NCI-H1694 (cell line): Measurements from ENCODE around the gene TRABD.

Experiments
- DNase-seq: peaks from one replicate; lab custom pipeline; 2025; lab: John Stamatoyannopoulos, UW

TRABD gene

DNA sequence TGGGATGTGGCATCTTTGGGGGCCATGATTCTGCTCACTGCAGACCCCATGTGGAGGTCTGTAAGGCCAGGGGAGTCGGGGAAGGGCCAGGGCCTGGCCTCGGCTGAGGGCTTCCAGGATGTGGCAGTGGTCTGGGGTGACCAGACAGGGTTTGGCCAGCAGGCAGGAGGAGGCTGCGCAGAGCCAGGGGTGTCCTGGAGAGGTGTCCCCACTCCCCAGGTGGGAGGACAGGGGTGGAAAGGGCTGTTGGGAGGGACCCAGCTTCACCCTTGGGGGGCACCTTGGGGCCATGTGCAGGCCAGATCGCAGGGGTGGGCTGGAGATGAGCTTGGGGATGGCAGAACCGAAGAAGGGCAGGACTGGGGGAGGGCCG lies 11.7 kb upstream of the TRABD start:
- no peak for DNase-seq

DNA sequence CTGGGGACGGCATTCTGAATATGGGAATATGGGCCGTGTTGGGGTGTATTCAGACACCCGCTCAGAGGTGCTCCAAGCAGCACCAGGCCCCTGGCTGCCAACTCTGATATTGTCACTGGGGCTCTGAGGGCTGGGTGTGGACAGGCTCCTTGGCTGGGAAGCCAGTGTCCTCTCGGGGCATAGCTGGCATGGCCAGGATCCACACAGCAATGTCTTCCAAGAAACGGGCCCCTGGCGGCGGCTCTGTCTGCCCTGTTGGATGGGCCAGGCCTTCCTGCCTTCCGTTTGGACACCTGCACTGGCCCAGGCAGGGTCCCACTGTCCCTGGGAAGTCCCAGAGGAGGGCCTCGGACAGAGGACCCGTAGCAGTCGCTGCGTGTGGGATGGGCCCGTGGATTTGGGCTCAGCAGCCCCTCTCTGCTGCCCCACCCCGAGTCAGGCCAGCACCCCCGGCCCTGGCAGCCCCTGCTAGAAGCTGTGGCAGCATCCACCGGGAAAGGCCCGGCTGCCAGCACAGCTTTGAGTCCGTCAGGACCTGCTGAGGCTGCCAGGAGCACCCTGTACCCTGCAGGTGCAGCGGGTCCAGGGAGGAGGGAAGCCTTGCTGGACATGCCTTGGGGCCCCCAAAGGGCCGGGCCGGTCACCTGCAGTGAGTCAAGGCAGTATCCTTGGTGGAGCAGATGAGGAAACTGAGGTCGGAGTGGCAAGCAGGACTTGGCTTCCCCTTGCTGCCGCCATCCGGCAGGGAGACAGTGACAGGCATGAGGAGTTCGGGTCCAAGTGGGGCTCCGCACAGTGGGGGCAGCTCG lies 11.1 kb upstream of the TRABD start:
- DNase-seq = no peak

GRCh38 chr22:50175191-50175461 lies 10.6 kb upstream of the TRABD start:
- no peak for DNase-seq

DNA sequence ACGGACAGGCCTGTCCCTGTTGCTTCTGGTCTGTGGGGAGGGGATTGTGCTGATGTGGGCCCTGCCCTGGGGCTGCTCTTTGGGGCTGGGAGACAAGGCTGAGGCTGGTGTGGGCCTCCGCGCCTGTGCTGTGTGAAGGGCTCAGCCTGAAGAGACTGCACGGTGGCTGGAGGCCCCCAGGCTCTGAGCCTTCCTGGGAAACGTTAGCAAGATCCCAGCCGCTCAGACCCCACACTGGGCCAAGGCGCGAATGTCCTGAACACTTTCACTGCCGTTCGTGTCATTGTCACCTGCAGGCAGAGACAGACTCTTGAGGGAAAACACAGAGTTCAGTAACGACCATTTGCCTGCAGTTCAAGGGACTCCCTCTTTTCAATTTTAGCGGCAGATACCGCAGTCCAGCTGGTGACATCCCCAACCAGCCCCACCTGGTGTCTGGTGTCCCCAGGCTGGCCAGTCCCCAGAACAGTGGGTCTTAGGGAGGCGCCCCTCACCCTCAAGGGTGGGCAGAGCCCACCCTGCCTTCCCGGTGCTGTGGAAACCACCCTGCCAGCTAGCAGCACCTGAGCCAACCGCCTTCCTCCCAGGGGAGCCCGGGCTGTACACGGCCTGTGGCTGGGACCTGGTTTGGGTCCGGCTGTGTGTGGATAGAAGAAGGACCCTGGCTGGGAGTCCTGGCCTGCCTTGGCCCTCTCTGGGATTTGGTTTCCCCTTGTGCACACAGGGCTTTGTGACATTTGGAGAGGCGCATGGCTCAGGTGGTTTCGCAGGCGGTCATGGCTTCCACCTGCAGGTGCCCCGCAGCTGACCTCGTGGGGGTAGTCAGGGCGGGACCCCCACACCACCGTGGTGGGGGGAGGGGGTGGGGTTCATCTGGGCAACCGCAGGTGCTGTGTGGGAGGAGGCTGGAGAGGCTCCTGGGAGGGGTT lies 9.5 kb upstream of the TRABD start:
- no peak for DNase-seq

DNA sequence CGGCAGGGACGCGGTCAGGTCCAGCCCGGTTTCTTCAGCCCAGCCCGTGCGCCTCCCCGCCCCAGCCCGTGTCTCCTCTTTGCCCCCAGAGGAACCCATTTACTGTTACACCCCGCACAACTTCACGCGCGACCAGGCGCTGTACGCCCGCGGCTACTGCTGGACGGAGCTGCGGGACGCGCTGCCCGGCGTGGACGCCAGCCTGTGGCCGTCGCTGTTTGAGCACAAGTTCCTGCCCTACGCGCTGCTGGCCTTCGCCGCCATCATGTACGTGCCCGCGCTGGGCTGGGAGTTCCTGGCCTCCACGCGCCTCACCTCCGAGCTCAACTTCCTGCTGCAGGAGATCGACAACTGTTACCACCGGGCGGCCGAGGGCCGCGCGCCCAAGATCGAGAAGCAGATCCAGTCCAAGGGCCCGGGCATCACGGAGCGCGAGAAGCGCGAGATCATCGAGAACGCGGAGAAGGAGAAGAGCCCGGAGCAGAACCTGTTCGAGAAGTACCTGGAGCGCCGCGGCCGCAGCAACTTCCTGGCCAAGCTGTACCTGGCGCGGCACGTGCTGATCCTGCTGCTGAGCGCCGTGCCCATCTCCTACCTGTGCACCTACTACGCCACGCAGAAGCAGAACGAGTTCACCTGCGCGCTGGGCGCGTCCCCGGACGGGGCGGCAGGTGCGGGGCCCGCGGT lies 8.7 kb upstream of the TRABD start:
- DNase-seq = no peak

- no peak for DNase-seq
Measured at GRCh38 chr22:50177537-50178470, 7.9 kb upstream of the TRABD start.

- DNase-seq = no peak
Measured at GRCh38 chr22:50178471-50178864, 7.2 kb upstream of the TRABD start.

DNA sequence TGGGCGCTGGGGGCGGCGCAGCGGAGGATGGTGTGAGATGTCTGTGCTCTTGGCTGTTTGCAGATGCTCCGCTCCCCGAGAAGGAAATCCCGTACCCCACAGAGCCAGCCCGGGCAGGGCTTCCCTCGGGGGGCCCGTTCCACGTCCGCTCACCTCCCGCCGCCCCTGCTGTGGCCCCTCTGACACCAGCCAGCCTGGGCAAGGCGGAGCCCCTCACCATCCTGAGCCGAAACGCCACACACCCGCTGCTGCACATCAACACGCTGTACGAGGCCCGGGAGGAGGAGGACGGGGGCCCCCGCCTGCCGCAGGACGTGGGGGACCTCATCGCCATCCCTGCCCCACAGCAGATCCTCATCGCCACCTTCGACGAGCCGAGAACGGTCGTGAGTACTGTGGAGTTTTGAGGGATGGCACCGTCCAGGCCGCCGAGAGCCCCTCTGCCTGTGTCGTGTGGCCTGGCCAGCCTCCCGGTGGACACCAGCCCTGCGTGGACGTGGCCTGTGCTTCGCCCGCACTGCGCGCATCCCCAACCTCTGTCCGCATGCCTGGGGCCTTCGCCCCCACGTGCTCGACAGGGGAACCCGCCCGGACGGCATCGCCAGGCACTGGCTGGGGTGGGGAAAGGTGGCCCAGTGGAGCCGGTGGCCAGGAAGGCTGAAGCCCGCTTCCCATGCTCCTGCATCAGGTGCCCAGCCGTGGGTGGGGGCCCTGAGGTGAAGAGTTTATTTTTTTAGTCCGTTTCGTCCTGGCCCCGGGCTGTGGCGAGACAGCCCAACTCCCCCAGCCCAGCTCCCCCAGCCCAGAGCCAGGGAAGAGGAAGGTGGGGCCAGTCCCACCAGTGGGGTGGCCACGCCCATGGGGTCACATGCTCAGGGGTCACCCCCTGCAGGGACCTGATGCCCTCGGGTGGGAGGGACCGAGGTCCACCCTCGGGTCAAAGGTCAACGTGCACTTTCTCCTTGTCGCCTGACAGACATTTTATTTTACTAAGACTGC lies 6.5 kb upstream of the TRABD start:
- no peak for DNase-seq

GRCh38 chr22:50179937-50180726 lies 5.6 kb upstream of the TRABD start:
- no peak for DNase-seq

DNA sequence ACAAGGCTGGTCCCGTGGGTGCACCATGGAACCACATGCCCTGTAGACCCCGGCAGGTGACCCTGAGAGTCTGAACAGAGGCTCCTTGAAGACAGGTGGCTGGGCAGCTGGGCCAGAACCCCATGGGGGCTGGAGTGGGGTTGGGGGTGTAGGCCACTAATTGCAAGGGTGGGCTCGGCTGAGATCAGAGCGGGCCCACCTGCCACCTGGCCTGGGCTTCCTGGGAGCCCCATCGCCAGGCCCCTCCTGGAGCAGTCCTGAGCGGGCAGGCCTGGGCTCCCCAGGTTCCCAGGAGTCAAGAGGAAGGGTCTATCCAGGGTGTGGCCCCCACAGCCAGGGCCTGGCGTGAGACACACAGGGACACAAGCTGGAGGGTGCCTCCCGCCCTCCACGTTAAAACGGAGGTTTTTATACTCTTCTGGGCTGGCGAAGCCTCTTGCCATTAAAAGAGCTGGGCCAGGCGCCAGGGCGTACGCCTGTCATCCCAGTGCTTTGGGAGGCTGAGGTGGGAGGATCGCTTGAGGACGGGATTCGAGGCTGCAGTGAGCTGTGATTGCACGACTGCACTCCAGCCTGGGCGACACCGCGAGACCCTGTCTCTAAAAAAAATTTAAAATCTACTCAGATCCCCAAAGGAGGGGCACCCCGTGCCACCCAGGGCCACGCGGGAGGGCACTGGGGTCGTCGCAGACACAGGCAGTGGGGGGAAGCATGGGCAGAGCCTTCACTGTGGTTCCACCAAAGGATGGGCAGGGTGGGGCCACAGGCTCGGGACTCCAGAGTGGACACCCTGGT lies 4.8 kb upstream of the TRABD start:
- no peak for DNase-seq

GRCh38 chr22:50182176-50183081 lies 3.3 kb upstream of the TRABD start:
- no peak for DNase-seq

DNA sequence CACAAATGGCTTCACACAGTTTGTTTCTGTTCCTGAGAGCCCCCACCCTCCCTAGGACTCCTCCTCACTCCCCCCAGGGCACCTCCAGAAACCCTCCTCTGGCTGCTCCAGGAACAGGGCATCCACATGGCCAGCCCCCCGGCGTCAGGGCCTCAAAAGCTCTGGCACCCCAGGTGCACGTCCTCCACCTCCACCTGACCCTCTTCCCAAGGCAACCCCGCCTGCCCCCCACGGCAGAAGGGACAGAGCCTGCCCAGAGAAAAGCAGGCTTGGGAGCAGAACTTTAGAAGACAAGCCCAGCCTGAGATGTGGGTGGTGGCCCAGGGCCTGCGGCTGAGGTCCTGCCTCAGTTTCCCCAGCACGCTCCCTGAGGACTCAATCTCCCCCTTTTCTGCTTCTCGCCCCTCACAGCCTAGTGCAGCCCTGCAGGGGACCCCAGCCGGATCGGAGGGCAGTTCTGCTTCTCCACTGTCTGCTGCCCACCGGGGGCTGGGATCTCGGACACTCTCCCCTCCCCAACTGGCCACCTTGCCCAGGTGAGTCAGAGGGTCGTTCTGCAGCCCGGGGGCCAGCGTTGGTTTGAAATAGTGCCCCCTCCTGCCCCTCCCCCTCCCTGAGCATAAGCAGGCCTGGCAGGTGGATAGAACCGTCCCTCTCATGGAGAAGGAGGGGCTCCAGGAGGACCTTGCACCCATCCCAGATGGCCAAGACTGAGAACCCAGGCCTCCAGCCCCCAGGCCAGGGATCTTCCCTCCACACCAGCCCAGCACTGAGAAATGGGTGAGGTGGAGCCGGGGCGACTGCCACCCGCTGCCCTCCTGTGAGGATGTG lies 2.4 kb upstream of the TRABD start:
- no peak for DNase-seq

DNA sequence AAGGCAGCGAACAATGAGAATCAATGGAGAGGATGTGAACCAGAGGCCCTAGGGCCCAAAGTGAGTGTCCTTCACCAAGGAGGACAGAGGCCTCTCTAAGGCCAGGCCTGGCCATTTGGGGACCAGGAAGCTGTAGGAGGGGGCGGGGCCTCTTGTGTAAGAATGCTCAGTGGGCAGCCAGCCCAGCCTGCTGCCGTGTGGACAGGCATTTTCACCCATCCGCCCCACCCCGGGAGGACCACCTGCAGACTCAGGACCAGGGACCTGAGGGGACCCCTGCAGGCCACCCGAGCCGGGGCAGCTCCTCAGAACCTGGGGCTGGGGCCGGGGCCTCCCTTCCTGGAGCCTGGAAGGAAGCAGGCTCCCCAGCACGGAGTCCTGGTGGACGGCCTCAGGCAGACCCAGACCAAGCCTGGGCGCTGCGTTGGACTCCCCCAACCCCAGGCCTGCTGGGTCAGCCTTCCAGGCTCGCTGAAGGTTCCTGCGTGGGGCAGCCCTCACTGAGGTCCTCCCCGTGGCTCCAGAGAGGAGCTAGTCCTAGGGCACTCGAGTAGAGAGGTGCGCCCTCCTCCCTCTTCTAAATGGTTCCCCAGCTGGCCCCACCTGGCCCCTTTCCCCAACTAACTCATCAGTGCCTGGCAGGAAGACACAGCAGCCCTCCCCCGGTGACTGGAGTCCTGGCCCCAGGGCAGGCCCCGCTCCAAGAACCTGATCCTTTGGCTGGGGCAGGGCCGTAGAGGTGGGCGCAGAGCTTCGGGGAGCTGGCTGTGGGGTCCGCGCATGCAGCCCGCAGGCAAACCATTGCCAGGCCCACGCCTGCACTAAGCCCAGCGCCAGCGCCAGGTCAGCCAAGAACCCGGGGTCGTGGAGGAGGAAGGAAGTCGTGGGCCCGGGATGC lies 1.5 kb upstream of the TRABD start:
- no peak for DNase-seq

GRCh38 chr22:50184902-50185374 lies 775 bp upstream of the TRABD start:
- no peak for DNase-seq

DNA sequence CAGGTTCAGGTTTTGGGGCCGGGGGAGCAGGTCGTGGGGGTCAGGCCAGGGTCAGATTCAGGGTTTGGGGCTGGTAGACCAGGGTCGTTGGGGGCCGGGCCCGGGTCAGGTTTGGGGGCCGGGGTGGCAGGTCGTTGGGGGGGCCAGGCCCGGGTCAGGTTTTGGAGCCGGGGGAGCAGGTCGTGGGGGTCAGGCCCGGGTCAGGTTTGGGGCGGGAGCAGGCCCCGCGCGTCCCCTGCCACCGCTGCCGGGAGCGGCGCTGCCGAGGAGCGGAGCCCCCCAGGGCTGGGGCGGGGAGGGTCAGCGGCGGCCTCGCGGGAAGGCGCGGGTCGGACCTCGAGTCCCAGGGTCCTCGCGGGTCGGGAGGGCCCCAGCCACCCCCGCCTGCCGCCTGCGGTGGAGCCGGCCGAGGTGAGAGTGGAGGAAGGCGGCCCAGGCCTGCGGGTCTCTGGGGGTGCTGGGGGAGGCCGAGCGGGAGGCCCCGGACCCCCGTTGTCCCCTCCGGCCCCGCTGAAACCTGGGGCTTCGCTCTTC lies 535 bp downstream of the TRABD start:
- DNase-seq = no peak
